K562 (cell line): Measurements from ENCODE around the gene ANKRD11.

Experiments used
- ATF2 ChIP-seq: sonication (generic); formaldehyde crosslinking; IDR thresholded peaks from 2 replicates; pipeline ENCODE4 v1.8.1; 2022; ENCODE audit warnings: missing genetic modification reagents
- CEBPB ChIP-seq: fragments of 450-650 bp; IDR thresholded peaks from 2 replicates; pipeline ENCODE4 v1.6.1; 2016; ENCODE audit warnings: missing genetic modification characterization, missing compliant biosample characterization
- KLF6 ChIP-seq: fragments of 250-450 bp; sonication (Bioruptor Pico); IDR thresholded peaks from 2 replicates; pipeline ENCODE4 v1.4.0; 2020; ENCODE audit warnings: mild to moderate bottlenecking, moderate library complexity, borderline replicate concordance
- POLR2AphosphoS2 ChIP-seq: IDR thresholded peaks from 2 replicates; pipeline ENCODE4 v1.6.1; 2012; ENCODE audit warnings: low read length, improper control_type of control experiment
- SMAD4 ChIP-seq: fragments of 250-450 bp; sonication (Bioruptor Pico); conservative IDR thresholded peaks from 2 replicates; pipeline ENCODE4 v1.8.0; 2021; ENCODE audit warnings: inconsistent platforms, mild to moderate bottlenecking, moderate library complexity
- SMARCA4 ChIP-seq: fragments of 450-650 bp; IDR thresholded peaks from 2 replicates; pipeline ENCODE4 v1.6.1; 2016
- SREBF2 ChIP-seq: sonication (generic); formaldehyde crosslinking; IDR thresholded peaks from 2 replicates; pipeline ENCODE4 v1.4.0; 2020; ENCODE audit warnings: mild to moderate bottlenecking, missing genetic modification reagents
- TF ChIP-seq, protein P1 (sequence below), 3 experiments: IDR thresholded peaks in 2 of 3; conservative IDR thresholded peaks in 1 of 3; 2 replicates each; pipeline ENCODE4 v1.5.1; 2011 to 2012; ENCODE audit warnings: low read length in 3 of 3, mild to moderate bottlenecking in 3 of 3, control low read depth in 2 of 3, improper control_type of control experiment in 1 of 3, inconsistent platforms in 1 of 3, low read depth in 1 of 3, mixed read lengths in 1 of 3, moderate library complexity in 1 of 3; ENCODE audit not compliant: insufficient read depth in 2 of 3

- TF ChIP-seq POLR2AphosphoS2 (no peak), SMAD4 (CRISPR knock-in tag) (no peak), CEBPB (tag) (no peak), SMARCA4 (no peak), SREBF2 (CRISPR knock-in tag) (no peak), KLF6 (CRISPR knock-in tag) (no peak), ATF2 (CRISPR knock-in tag) (no peak)
- TF ChIP-seq, protein P1, sequence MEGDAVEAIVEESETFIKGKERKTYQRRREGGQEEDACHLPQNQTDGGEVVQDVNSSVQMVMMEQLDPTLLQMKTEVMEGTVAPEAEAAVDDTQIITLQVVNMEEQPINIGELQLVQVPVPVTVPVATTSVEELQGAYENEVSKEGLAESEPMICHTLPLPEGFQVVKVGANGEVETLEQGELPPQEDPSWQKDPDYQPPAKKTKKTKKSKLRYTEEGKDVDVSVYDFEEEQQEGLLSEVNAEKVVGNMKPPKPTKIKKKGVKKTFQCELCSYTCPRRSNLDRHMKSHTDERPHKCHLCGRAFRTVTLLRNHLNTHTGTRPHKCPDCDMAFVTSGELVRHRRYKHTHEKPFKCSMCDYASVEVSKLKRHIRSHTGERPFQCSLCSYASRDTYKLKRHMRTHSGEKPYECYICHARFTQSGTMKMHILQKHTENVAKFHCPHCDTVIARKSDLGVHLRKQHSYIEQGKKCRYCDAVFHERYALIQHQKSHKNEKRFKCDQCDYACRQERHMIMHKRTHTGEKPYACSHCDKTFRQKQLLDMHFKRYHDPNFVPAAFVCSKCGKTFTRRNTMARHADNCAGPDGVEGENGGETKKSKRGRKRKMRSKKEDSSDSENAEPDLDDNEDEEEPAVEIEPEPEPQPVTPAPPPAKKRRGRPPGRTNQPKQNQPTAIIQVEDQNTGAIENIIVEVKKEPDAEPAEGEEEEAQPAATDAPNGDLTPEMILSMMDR (IDR thresholded peaks at IDR 0.05 in 2 of 3, conservative IDR thresholded peaks at IDR 0.05 in 1 of 3; ENCODE audit: insufficient read depth in 2 of 3, low read depth in 1 of 3, low read length in 3 of 3): no peak
These were observed 23.4 kb downstream of the ANKRD11 start for GRCh38 chr16:89466920-89467319.
